HUES64 (cell line): ENCODE data around the gene SERPINB3.
A peak's percentile ranks its signal among the peaks of the same experiment; 100 is the strongest.
"Not testable (repeated sequence)": the region's sequence is repeated elsewhere in the genome, so short reads cannot be mapped to it uniquely, and the experiment has no call there.

Experiments used
- H3K27ac ChIP-seq: 2 replicates; pipeline ENCODE4 v1.7.0; 2013; ENCODE audit warnings: low read depth, low read length, inconsistent platforms
- H3K27me3 ChIP-seq: 2 replicates; pipeline ENCODE4 v1.6.1; 2013; ENCODE audit warnings: mild to moderate bottlenecking, low read length; ENCODE audit not compliant: insufficient read depth
- H3K36me3 ChIP-seq: 2 replicates; pipeline ENCODE4 v1.6.1; 2013; ENCODE audit warnings: mild to moderate bottlenecking, low read length; ENCODE audit not compliant: insufficient read depth
- H3K4me1 ChIP-seq: 2 replicates; pipeline ENCODE4 v1.6.1; 2013; ENCODE audit warnings: mild to moderate bottlenecking, low read length, moderate library complexity; ENCODE audit not compliant: insufficient read depth
- H3K4me3 ChIP-seq: 2 replicates; pipeline ENCODE4 v1.5.1; 2013; ENCODE audit warnings: mild to moderate bottlenecking, low read length, moderate library complexity
- H3K9ac ChIP-seq: 2 replicates; pipeline ENCODE4 v1.6.1; 2013; ENCODE audit warnings: mild to moderate bottlenecking, low read depth, low read length
- H3K9me3 ChIP-seq: 2 replicates; pipeline ENCODE4 v1.6.1; 2013; ENCODE audit warnings: low read depth, low read length; ENCODE audit not compliant: insufficient read depth
- WGBS: fragments of 150-250, 120-280 bp; methylation state at CpG from one replicate; pipeline ENCODE4 v1.1.7; 2013; ENCODE audit warnings: missing lambda C conversion rate; 5-methylcytosine and 5-hydroxymethylcytosine counted together

SERPINB3 gene

GRCh38 chr18:63644694-63645093 lies 17.0 kb downstream of the SERPINB3 start:
- H3K4me3 ChIP-seq, H3K36me3 ChIP-seq, H3K27me3 ChIP-seq, H3K4me1 ChIP-seq, H3K9ac ChIP-seq, H3K9me3 ChIP-seq: not testable (repeated sequence)
- H3K27ac ChIP-seq = peak overlapping the region; percentile 67; the same call in 1 of the 2 replicates
- WGBS = 100% methylated on average over 1 of the region's 1 CpG

GRCh38 chr18:63644142-63644541 lies 17.6 kb downstream of the SERPINB3 start, which contains the start of gene SERPINB4:
TSS of gene SERPINB4 (minus strand) at chr18:63644256. CDS start at chr18:63643577, 679 bp downstream.
- H3K9me3 ChIP-seq, H3K36me3 ChIP-seq, H3K9ac ChIP-seq, H3K27me3 ChIP-seq, H3K4me3 ChIP-seq, H3K4me1 ChIP-seq: not testable (repeated sequence)
- H3K27ac ChIP-seq = peak within 1 kb of the TSS; percentile 67; the same call in 1 of the 2 replicates
- no CpG with 5 or more reads among the region's 2 CpGs for WGBS

GRCh38 chr18:63642668-63643356 lies 18.9 kb downstream of the SERPINB3 start:
- H3K4me1 ChIP-seq, H3K9me3 ChIP-seq, H3K36me3 ChIP-seq, H3K27ac ChIP-seq, H3K9ac ChIP-seq, H3K4me3 ChIP-seq, H3K27me3 ChIP-seq: not testable (repeated sequence)
- 97% methylated on average over 4 of the region's 4 CpGs for whole genome bisulfite sequencing

- 96% methylated on average over 4 of the region's 4 CpGs for WGBS
- H3K4me3 ChIP-seq, H3K27ac ChIP-seq, H3K4me1 ChIP-seq, H3K36me3 ChIP-seq, H3K9me3 ChIP-seq, H3K27me3 ChIP-seq, H3K9ac ChIP-seq: not testable (repeated sequence)
Observed at GRCh38 chr18:63641157-63641680, 20.5 kb downstream of the SERPINB3 start.

- 97% methylated on average over 6 of the region's 6 CpGs for WGBS
- Histone ChIP-seq H3K4me1 (no peaks in the 10 kb centered on the region), H3K27me3 (no peaks in the 10 kb centered on the region), H3K36me3 (no peaks in the 10 kb centered on the region), H3K9ac (no peak overlapping the region), H3K9me3 (no peaks in the 10 kb centered on the region), H3K27ac (no peak overlapping the region), H3K4me3 (no peak overlapping the region)
Observed at GRCh38 chr18:63637703-63638102, 24.0 kb downstream of the SERPINB3 start.

- H3K9me3 ChIP-seq = peaks cover 40% of the 10 kb centered on the region
- no peaks in the 10 kb centered on the region for H3K36me3 ChIP-seq
- no peak overlapping the region for H3K9ac ChIP-seq
- H3K4me1 ChIP-seq = no peaks in the 10 kb centered on the region
- H3K27me3 ChIP-seq = no peaks in the 10 kb centered on the region
- H3K27ac ChIP-seq = no peak overlapping the region
- no peak overlapping the region for H3K4me3 ChIP-seq
Observed at GRCh38 chr18:63627819-63628218, 33.9 kb downstream of the SERPINB3 start.

- H3K27ac ChIP-seq = no peak overlapping the region
- H3K9ac ChIP-seq = no peak overlapping the region
- no peak overlapping the region for H3K4me3 ChIP-seq
- H3K27me3 ChIP-seq = no peaks in the 10 kb centered on the region
- H3K36me3 ChIP-seq = no peaks in the 10 kb centered on the region
- H3K9me3 ChIP-seq = peaks cover 40% of the 10 kb centered on the region
- no peaks in the 10 kb centered on the region for H3K4me1 ChIP-seq
- WGBS = 82% methylated on average over 4 of the region's 4 CpGs
Observed at GRCh38 chr18:63626431-63626830, 35.3 kb downstream of the SERPINB3 start.

GRCh38 chr18:63624863-63625262 lies 36.8 kb downstream of the SERPINB3 start:
- H3K9ac ChIP-seq = no peak overlapping the region
- no peaks in the 10 kb centered on the region for H3K4me1 ChIP-seq
- no peaks in the 10 kb centered on the region for H3K27me3 ChIP-seq
- peaks cover 40% of the 10 kb centered on the region for H3K9me3 ChIP-seq
- H3K27ac ChIP-seq = no peak overlapping the region
- H3K4me3 ChIP-seq = no peak overlapping the region
- 98% methylated on average over 3 of the region's 3 CpGs for WGBS
- H3K36me3 ChIP-seq = no peaks in the 10 kb centered on the region

GRCh38 chr18:63619661-63620060 lies 42.0 kb downstream of the SERPINB3 start:
- H3K36me3 ChIP-seq = no peaks in the 10 kb centered on the region
- no peak overlapping the region for H3K4me3 ChIP-seq
- H3K27ac ChIP-seq = no peak overlapping the region
- no peak overlapping the region for H3K9ac ChIP-seq
- H3K4me1 ChIP-seq = peaks cover 10% of the 10 kb centered on the region
- H3K27me3 ChIP-seq = no peaks in the 10 kb centered on the region
- peaks cover 17% of the 10 kb centered on the region for H3K9me3 ChIP-seq
- WGBS = 96% methylated on average over 3 of the region's 3 CpGs

- no peaks in the 10 kb centered on the region for H3K9me3 ChIP-seq
- no peaks in the 10 kb centered on the region for H3K36me3 ChIP-seq
- peaks cover 10% of the 10 kb centered on the region for H3K4me1 ChIP-seq
- 80% methylated on average over 1 of the region's 2 CpGs for WGBS
- no peak overlapping the region for H3K27ac ChIP-seq
- H3K4me3 ChIP-seq = no peak overlapping the region
- H3K9ac ChIP-seq = no peak overlapping the region
- H3K27me3 ChIP-seq = no peaks in the 10 kb centered on the region
Observed at GRCh38 chr18:63617915-63618234, 43.8 kb downstream of the SERPINB3 start.

- Histone ChIP-seq H3K27ac (no peak overlapping the region), H3K4me3 (no peak overlapping the region), H3K36me3 (no peaks in the 10 kb centered on the region), H3K27me3 (no peaks in the 10 kb centered on the region), H3K9me3 (no peaks in the 10 kb centered on the region), H3K9ac (no peak overlapping the region), H3K4me1 (peaks cover 10% of the 10 kb centered on the region)
- WGBS = 50% methylated on average over 2 of the region's 3 CpGs
Observed at GRCh38 chr18:63617049-63617914, 44.4 kb downstream of the SERPINB3 start.
